Islet precursor cell (in vitro differentiated cells): ENCODE results near the gene PLEKHO2.

Source experiments
- DNase-seq: peaks from one replicate; pipeline ENCODE4 v3.0.0-alpha.2; 2018

The PLEKHO2 gene

DNA sequence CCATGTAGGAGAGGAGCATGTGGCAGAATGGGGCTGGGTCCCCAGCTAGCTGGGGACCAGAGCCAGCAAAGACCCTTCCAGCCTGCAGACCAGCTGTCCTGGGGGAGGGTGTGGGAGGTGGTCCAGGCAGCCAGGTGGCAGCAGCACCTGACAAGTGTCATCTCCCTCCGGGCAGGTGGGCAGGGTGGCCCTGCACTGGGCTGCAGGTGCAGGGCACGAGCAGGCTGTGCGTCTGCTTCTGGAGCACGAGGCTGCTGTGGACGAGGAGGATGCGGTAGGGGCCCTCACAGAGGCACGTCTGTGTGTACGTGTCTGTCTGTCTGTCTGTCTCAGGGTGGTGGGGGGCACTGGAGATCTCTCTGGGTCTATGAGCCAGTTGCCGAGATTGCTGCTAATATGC lies 75.5 kb downstream of the PLEKHO2 start:
- DNase-seq = no peak
